OCI-M2 (cell line): ENCODE results near the gene DPH6.
"Not testable (repeated sequence)": the region's sequence is repeated elsewhere in the genome, so short reads cannot be mapped to it uniquely, and the experiment has no call there.

Experiments used
- DNase-seq: peaks from one replicate; lab custom pipeline; 2025; ENCODE audit not compliant: unreplicated experiment; lab: John Stamatoyannopoulos, UW

DPH6 gene

GRCh38 chr15:35351059-35351458, 194.9 kb downstream of the DPH6 start:
- no peak for DNase-seq

- no peak for DNase-seq
Measured at GRCh38 chr15:35349916-35350315, 196.0 kb downstream of the DPH6 start.

DNA sequence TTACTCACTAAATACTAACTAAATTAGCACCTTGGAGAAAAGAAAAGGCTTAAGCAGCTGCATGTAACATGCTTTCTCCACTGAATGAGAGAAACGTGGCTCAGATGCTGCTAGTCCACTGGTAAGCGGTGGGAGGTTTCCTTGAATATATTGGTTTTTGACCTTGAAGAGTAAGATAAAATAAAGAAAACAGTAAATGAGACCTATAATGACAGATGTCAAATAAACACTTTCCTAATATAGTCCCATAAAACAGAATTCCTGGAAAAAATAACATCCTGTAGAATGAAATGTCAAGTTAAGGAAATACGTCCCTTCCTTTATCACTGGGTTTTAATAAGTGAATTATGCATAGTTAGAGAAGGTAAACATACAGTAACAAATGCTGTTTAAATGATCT, 215.0 kb downstream of the DPH6 start:
- no peak for DNase-seq

- no peak for DNase-seq
Measured at GRCh38 chr15:35330048-35330695, 215.8 kb downstream of the DPH6 start.

DNA sequence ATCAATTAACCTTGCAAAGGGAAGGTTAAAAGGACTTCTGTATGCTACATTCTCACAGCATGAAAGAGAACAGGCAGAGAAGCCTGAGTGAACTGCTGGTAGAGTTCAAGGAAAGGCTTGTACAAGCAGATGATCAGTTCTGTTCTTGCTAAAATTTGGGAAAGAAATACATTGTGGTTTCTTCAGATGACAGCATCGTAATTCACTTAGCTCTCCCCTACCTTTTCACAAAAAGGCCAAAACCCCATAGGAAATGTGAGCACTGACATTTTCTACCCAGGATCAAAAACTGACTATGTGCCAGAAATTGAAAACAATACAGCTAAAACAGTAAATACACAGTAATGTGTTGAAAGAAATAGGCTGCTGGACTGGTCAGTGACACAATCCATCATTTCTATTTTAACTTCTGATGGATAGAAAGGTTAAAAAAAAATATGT, 216.4 kb downstream of the DPH6 start:
- no peak for DNase-seq

GRCh38 chr15:35328836-35329235, 217.1 kb downstream of the DPH6 start:
- DNase-seq, result not testable (repeated sequence)

GRCh38 chr15:35327789-35328188, 218.2 kb downstream of the DPH6 start:
- no peak for DNase-seq

- DNase-seq, result no peak
Measured at GRCh38 chr15:35325374-35325941, 220.5 kb downstream of the DPH6 start.

- no peak for DNase-seq
Measured at GRCh38 chr15:35323141-35323540, 222.8 kb downstream of the DPH6 start.

GRCh38 chr15:35321926-35322325, 224.0 kb downstream of the DPH6 start:
- DNase-seq, result no peak

DNA sequence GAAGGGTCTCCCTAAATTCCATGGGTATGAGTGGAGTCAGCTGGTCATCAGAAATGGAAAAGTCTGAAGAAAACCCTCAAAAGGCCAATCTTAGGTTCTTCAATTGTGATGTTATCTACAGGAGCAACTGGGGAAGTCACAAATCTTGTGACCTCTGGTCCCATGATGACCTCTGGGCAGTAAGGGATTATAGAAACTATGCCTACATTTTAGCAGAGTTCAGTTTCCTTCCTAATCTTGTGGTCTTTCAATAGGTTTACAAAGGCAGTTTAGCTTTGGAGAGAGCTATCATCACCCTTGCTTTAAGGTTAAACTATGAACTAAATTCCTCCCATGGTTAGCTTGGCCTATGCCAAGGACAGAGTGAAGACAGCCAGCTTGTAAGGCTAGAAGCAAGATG, 225.1 kb downstream of the DPH6 start:
- no peak for DNase-seq
